HG02623 (cell line): Measurements from ENCODE around the gene OIP5.
"Not testable (repeated sequence)": the region's sequence is repeated elsewhere in the genome, so short reads cannot be mapped to it uniquely, and the experiment has no call there.

ENCODE experiments used
- ATAC-seq: cut with Tn5 transposase; IDR thresholded peaks from one replicate; pipeline ENCODE4 v1.9.1; 2021; ENCODE audit warnings: moderate library complexity; ENCODE audit not compliant: unreplicated experiment

OIP5 gene

GRCh38 chr15:41260924-41261323, 71.5 kb downstream of the OIP5 start:
- ATAC-seq, result not testable (repeated sequence)

GRCh38 chr15:41259546-41260189, 72.7 kb downstream of the OIP5 start:
- no peak for ATAC-seq
